Amniotic epithelial cell (primary cell): Measurements from ENCODE around the gene LENG9.

Experiments used
- DNase-seq: peaks from one replicate; pipeline ENCODE4 v3.0.0-alpha.2; 2010; ENCODE audit warnings: low read depth

LENG9 gene

GRCh38 chr19:54421521-54421920 is 42.1 kb downstream of the LENG9 start:
- no peak for DNase-seq

- no peak for DNase-seq
Measured at GRCh38 chr19:54421169-54421516, 42.4 kb downstream of the LENG9 start.

DNA sequence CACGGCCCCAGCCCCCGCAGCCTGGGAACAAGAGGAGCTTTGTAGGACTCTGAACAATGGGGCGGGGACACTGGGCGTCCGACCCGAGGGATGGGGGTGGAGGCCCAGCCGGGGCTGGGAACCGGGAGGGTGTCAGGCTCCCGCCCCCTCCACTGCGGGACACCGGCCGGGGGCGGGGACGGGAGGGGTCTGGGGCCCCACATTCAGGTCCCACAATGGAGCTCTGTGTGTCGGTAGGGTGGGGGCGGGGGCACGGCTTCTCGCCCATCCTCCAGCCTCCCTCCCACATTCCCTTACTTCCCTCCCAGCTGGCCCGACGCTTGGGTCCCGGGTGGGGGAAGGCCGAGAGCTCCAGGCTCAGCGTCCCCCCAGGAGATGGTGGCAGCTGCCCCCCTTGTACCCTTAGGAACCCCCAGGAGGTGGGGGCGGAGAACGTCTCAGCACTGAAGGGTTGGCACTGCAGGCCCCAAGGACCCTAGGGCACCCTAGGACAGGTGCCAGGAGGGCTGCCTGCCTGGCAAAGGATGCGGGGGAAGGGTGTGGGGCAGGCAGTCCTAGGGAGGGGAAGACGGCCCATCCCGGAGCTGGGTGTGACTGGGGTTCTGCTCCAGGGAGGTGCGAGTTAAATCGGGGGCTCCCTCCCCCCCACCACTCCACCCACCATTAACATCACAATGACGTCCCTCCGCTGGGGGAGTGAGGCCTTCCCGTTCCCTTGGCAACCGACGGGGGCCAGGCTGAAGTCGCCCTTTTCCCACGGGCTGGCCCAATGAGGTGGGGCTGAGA is 43.0 kb downstream of the LENG9 start:
- no peak for DNase-seq

DNA sequence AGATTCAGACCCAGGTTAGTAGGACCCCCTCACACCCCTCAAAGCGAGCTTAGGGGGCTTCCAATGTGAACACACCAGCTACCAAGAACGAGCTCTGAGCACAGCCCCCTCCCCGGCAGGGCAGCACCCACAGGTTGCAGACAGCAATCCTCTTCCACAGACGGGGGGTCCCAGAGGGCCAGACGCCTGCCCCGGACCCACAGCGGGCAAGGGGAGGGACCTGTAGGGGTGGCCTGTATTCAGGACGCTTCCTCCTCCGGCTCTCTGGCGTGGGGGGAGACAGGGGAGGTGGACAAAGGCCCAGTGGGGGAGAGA is 43.6 kb downstream of the LENG9 start:
- no peak for DNase-seq

- no peak for DNase-seq
Measured at GRCh38 chr19:54418930-54419800, 44.4 kb downstream of the LENG9 start.

- peak; percentile 76 for DNase-seq
Measured at GRCh38 chr19:54418030-54418929, 45.3 kb downstream of the LENG9 start.

GRCh38 chr19:54416695-54417491 is 46.7 kb downstream of the LENG9 start:
- DNase-seq: no peak

GRCh38 chr19:54415901-54416673 is 47.5 kb downstream of the LENG9 start:
- no peak for DNase-seq

DNA sequence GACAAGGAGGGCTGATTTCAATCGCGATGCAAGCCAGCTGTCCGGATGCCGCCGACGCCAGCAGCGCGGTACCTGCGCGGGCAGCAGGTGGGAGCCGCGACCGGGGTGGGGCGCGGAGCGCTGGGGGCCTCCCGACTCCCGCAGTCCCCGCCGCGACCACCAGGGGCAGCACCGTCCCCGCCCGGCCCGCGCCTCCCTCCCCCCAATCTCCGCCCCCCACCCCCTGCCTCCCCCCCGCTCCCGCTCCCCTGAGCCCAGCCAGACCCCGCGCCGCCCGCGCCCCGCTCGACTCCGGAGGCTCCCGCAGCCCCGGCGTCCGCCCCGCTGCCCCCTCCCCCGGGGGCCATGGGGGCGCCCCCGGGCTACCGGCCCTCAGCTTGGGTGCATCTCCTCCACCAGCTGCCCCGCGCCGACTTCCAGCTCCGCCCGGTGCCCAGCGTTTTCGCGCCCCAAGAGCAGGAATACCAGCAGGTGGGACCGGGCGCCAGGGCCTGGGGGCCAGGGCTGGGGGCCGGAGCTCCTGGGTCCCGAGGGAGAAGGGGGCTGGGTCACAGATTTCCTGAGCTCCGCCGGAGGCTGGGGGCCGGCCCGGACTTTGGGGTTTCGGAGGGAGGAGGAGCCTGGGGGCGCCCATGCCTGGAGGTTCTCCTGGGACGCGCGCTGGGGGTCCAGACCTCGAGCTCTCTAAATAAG is 48.2 kb downstream of the LENG9 start, which contains the start of gene TTYH1:
TSS of gene TTYH1 (plus strand) at position 257 of the 693 bp plus-strand sequence. CDS start at position 346, 89 bp downstream.
- DNase-seq: no peak

- no peak for DNase-seq
Measured at GRCh38 chr19:54414156-54414555, 49.4 kb downstream of the LENG9 start.

DNA sequence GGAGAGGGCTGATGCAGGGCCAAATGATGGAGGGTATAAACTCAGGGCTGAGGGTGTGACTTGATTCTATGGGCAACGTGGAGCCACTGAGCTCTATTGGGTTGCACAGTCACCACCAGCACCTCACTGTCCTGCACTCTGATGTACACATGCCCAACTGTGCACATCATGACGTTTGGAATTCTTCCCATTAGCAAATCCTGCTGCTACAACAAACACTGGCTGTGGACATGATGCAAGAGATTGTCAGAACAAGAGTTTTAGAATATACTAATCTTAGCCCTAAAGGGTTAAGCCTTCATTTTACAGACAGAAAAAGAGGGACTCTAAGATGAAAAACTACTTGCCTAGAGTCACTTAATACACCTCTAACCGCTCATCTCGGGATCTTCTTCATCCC is 50.7 kb downstream of the LENG9 start:
- DNase-seq: no peak
